Measurements from ENCODE around the gene KIF16B. TPM values are rescaled to one million over a fixed set of nuclear protein-coding genes. Genes with fewer than 3 reads are reported as not detected.

Gene KIF16B
- total RNA-seq, 1 donor from 2014 or later: 7.0 TPM

DNA sequence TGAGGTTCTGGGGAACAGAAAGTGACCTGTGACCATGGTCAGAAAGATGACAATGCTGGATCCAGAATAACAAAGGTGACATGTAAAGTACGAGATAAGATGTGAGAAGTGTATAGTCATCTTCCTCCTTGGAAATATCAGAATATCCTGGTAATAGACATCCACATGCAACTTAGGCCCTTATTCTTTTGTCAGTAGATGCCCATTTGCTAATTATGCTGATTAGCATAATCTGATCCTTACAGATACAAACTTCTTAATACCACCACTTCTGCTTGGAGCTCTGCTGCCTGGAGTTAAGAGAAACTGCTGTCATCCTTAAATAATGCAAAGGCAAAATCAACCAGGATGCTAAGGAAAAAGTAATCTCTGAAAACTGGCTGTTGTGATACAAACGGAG, 91.3 kb downstream of the KIF16B start:
- Mint-ChIP-seq H3K36me3 (ENCODE audit: low read depth, unreplicated experiment) (no peaks in the 10 kb centered on the region), H3K27me3 (ENCODE audit: low read depth, unreplicated experiment) (no peaks in the 10 kb centered on the region), H3K27ac (ENCODE audit: unreplicated experiment) (no peak overlapping the region), H3K4me1 (ENCODE audit: low read depth, unreplicated experiment) (peaks cover 5% of the 10 kb centered on the region), H3K4me3 (ENCODE audit: unreplicated experiment) (no peak overlapping the region), H3K9me3 (ENCODE audit: unreplicated experiment) (no peaks in the 10 kb centered on the region)
- Histone ChIP-seq H3K79me2 (ENCODE audit: insufficient read depth, low read length) (no peaks in the 10 kb centered on the region), H3K4me3 (ENCODE audit: insufficient read depth, low read depth, low read length) (no peak overlapping the region), H3K4me1 (ENCODE audit: insufficient read depth, low read length) (no peaks in the 10 kb centered on the region), H3K9ac (ENCODE audit: low read length) (no peak overlapping the region), H3K27ac (ENCODE audit: low read depth, low read length) (no peak overlapping the region), H3K4me2 (ENCODE audit: low read length) (no peak overlapping the region), H3K9me3 (ENCODE audit: insufficient read depth, low read depth, low read length) (no peaks in the 10 kb centered on the region), H3K27me3 (ENCODE audit: insufficient read depth, low read length) (no peaks in the 10 kb centered on the region), H4K20me1 (ENCODE audit: insufficient read depth, low read length) (no peaks in the 10 kb centered on the region), H3K36me3 (ENCODE audit: insufficient read depth, low read length) (no peaks in the 10 kb centered on the region), H2AFZ (ENCODE audit: low read depth, low read length) (no peak overlapping the region)
- FAIRE-seq: no peak
- TF ChIP-seq EZH2 (IDR thresholded peaks at IDR 0.05; ENCODE audit: insufficient read depth, low read length): no peak
- TF ChIP-seq, protein P1, sequence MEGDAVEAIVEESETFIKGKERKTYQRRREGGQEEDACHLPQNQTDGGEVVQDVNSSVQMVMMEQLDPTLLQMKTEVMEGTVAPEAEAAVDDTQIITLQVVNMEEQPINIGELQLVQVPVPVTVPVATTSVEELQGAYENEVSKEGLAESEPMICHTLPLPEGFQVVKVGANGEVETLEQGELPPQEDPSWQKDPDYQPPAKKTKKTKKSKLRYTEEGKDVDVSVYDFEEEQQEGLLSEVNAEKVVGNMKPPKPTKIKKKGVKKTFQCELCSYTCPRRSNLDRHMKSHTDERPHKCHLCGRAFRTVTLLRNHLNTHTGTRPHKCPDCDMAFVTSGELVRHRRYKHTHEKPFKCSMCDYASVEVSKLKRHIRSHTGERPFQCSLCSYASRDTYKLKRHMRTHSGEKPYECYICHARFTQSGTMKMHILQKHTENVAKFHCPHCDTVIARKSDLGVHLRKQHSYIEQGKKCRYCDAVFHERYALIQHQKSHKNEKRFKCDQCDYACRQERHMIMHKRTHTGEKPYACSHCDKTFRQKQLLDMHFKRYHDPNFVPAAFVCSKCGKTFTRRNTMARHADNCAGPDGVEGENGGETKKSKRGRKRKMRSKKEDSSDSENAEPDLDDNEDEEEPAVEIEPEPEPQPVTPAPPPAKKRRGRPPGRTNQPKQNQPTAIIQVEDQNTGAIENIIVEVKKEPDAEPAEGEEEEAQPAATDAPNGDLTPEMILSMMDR (IDR thresholded peaks at IDR 0.05; ENCODE audit: insufficient read depth, low read depth, low read length): no peak
- DNase-seq (ENCODE audit: low read depth): no peak

DNA sequence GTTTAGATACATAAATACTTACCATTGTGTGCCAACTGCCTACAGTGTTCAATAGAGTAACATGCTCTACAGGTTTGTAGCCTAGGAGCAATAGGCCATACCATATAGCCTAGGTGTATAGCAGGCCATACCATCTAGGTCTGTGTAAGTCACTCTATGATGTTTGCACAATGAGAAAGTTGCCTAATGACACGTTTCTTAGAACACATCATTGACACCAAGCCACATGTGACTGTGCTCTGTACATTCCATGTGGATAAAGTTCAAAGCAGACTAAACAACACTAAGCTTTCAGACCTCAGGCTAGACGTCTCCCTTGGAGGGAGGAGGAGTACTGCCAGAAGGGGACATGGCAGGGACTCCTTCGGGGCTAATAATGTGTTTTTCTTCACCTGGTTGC, 93.6 kb downstream of the KIF16B start:
- no peak overlapping the region for H3K4me3 Mint-ChIP-seq (ENCODE audit: unreplicated experiment)
- H3K4me2 ChIP-seq (ENCODE audit: low read length): no peak overlapping the region
- no peaks in the 10 kb centered on the region for H3K79me2 ChIP-seq (ENCODE audit: insufficient read depth, low read length)
- TF ChIP-seq, protein P1 (IDR thresholded peaks at IDR 0.05; ENCODE audit: insufficient read depth, low read depth, low read length): no peak
- no peak for TF ChIP-seq EZH2 (IDR thresholded peaks at IDR 0.05; ENCODE audit: insufficient read depth, low read length)
- H3K27me3 ChIP-seq (ENCODE audit: insufficient read depth, low read length): no peaks in the 10 kb centered on the region
- H3K4me1 Mint-ChIP-seq (ENCODE audit: low read depth, unreplicated experiment): peaks cover 5% of the 10 kb centered on the region
- FAIRE-seq (no peak), DNase-seq (ENCODE audit: low read depth) (no peak)
- H3K36me3 ChIP-seq (ENCODE audit: insufficient read depth, low read length): no peaks in the 10 kb centered on the region
- no peak overlapping the region for H3K27ac Mint-ChIP-seq (ENCODE audit: unreplicated experiment)
- no peaks in the 10 kb centered on the region for H3K4me1 ChIP-seq (ENCODE audit: insufficient read depth, low read length)
- no peaks in the 10 kb centered on the region for H4K20me1 ChIP-seq (ENCODE audit: insufficient read depth, low read length)
- H3K36me3 Mint-ChIP-seq (ENCODE audit: low read depth, unreplicated experiment): no peaks in the 10 kb centered on the region
- no peaks in the 10 kb centered on the region for H3K9me3 Mint-ChIP-seq (ENCODE audit: unreplicated experiment)
- H2AFZ ChIP-seq (ENCODE audit: low read depth, low read length): no peak overlapping the region
- no peak overlapping the region for H3K9ac ChIP-seq (ENCODE audit: low read length)
- no peak overlapping the region for H3K27ac ChIP-seq (ENCODE audit: low read depth, low read length)
- no peaks in the 10 kb centered on the region for H3K27me3 Mint-ChIP-seq (ENCODE audit: low read depth, unreplicated experiment)
- no peak overlapping the region for H3K4me3 ChIP-seq (ENCODE audit: insufficient read depth, low read depth, low read length)
- H3K9me3 ChIP-seq (ENCODE audit: insufficient read depth, low read depth, low read length): no peaks in the 10 kb centered on the region

DNA sequence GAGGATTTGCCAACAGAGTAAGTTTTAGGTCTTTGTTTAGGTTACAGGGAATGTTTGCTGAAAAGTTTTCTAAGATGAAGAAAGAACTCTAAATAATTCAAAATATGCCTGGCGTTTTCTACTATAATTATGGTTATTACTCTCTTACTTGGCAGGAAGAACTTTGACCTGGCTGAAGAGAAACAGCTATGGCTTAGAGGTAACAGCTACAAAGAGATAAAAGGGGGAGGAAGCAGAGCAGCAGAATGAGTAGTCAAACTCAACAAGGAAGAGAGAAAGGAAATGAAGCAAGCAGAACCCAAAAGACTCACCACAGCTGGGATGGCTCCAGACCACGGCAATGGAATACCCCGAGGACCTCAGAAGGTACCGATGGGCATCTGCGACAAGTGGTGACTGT, 95.6 kb downstream of the KIF16B start:
- H2AFZ ChIP-seq (ENCODE audit: low read depth, low read length): no peak overlapping the region
- no peaks in the 10 kb centered on the region for H3K36me3 ChIP-seq (ENCODE audit: insufficient read depth, low read length)
- H3K27me3 ChIP-seq (ENCODE audit: insufficient read depth, low read length): no peaks in the 10 kb centered on the region
- H3K4me3 ChIP-seq (ENCODE audit: insufficient read depth, low read depth, low read length): no peak overlapping the region
- FAIRE-seq: no peak
- TF ChIP-seq EZH2 (IDR thresholded peaks at IDR 0.05; ENCODE audit: insufficient read depth, low read length): no peak
- TF ChIP-seq, protein P1 (IDR thresholded peaks at IDR 0.05; ENCODE audit: insufficient read depth, low read depth, low read length): no peak
- H3K27ac Mint-ChIP-seq (ENCODE audit: unreplicated experiment): no peak overlapping the region
- H3K9me3 ChIP-seq (ENCODE audit: insufficient read depth, low read depth, low read length): no peaks in the 10 kb centered on the region
- no peak overlapping the region for H3K4me3 Mint-ChIP-seq (ENCODE audit: unreplicated experiment)
- no peak overlapping the region for H3K27ac ChIP-seq (ENCODE audit: low read depth, low read length)
- H3K4me1 ChIP-seq (ENCODE audit: insufficient read depth, low read length): no peaks in the 10 kb centered on the region
- no peak overlapping the region for H3K4me2 ChIP-seq (ENCODE audit: low read length)
- no peaks in the 10 kb centered on the region for H3K36me3 Mint-ChIP-seq (ENCODE audit: low read depth, unreplicated experiment)
- peaks cover 5% of the 10 kb centered on the region for H3K4me1 Mint-ChIP-seq (ENCODE audit: low read depth, unreplicated experiment)
- H3K9ac ChIP-seq (ENCODE audit: low read length): no peak overlapping the region
- no peaks in the 10 kb centered on the region for H3K79me2 ChIP-seq (ENCODE audit: insufficient read depth, low read length)
- no peaks in the 10 kb centered on the region for H3K27me3 Mint-ChIP-seq (ENCODE audit: low read depth, unreplicated experiment)
- H4K20me1 ChIP-seq (ENCODE audit: insufficient read depth, low read length): no peaks in the 10 kb centered on the region
- DNase-seq (ENCODE audit: low read depth): no peak
- no peaks in the 10 kb centered on the region for H3K9me3 Mint-ChIP-seq (ENCODE audit: unreplicated experiment)

Measured in astrocyte (in vitro differentiated cells and primary cell).